GM18909 (cell line): ENCODE results near the gene ELF3.
"Not testable (repeated sequence)": the region's sequence is repeated elsewhere in the genome, so short reads cannot be mapped to it uniquely, and the experiment has no call there.

Source experiments
- ATAC-seq: cut with Tn5 transposase; IDR thresholded peaks from one replicate; pipeline ENCODE4 v1.9.1; 2021; ENCODE audit warnings: mild to moderate bottlenecking; ENCODE audit not compliant: unreplicated experiment, poor library complexity

The ELF3 gene

GRCh38 chr1:202010180-202011015 is at the start of gene ELF3:
TSS of gene ELF3 (plus strand) at chr1:202010587. CDS start at chr1:202011137, 550 bp downstream.
- ATAC-seq: peak; percentile 85

GRCh38 chr1:201962382-201962781 is 48.0 kb upstream of the ELF3 start:
- not testable (repeated sequence) for ATAC-seq

GRCh38 chr1:201964261-201964660 is 46.1 kb upstream of the ELF3 start:
- ATAC-seq: no peak

- ATAC-seq: no peak
Observed at GRCh38 chr1:201966171-201966570, 44.2 kb upstream of the ELF3 start.

GRCh38 chr1:201968202-201968925 is 42.0 kb upstream of the ELF3 start:
- ATAC-seq: no peak

- ATAC-seq: no peak
Observed at GRCh38 chr1:201970334-201971159, 39.8 kb upstream of the ELF3 start.

- peak; percentile 15 for ATAC-seq
Observed at GRCh38 chr1:201982082-201982622, 28.2 kb upstream of the ELF3 start.

- peak; percentile 76 for ATAC-seq
Observed at GRCh38 chr1:201982623-201983379, 27.6 kb upstream of the ELF3 start, which contains the start of gene RNPEP. TSS of gene RNPEP (plus strand) at chr1:201982648. CDS start at chr1:201982667, 19 bp downstream.

GRCh38 chr1:201983380-201983805 is 27.0 kb upstream of the ELF3 start:
- ATAC-seq: no peak

- ATAC-seq: no peak
Observed at GRCh38 chr1:201984446-201984845, 25.9 kb upstream of the ELF3 start.

- ATAC-seq: no peak
Observed at GRCh38 chr1:201985355-201985754, 25.0 kb upstream of the ELF3 start.

- no peak for ATAC-seq
Observed at GRCh38 chr1:201988601-201989000, 21.8 kb upstream of the ELF3 start.

- ATAC-seq: no peak
Observed at GRCh38 chr1:201989354-201990128, 20.8 kb upstream of the ELF3 start.

- ATAC-seq: no peak
Observed at GRCh38 chr1:201990427-201990826, 20.0 kb upstream of the ELF3 start.

GRCh38 chr1:201999625-202000238 is 10.7 kb upstream of the ELF3 start:
- no peak for ATAC-seq

GRCh38 chr1:202002507-202002906 is 7.9 kb upstream of the ELF3 start:
- ATAC-seq: no peak

- ATAC-seq: no peak
Observed at GRCh38 chr1:202004711-202005110, 5.7 kb upstream of the ELF3 start.

GRCh38 chr1:202005958-202006357 is 4.4 kb upstream of the ELF3 start:
- no peak for ATAC-seq
